Kidney (tissue), 14 donors: ENCODE measurements around the gene TAMM41. TPM values are rescaled to one million over a fixed set of nuclear protein-coding genes. Genes with fewer than 3 reads are reported as not detected.
A peak's percentile ranks its signal among the peaks of the same experiment; 100 is the strongest.

ENCODE experiments used
- DNase-seq, 5 donors: peaks; one replicate each; pipeline ENCODE4 v3.0.0-alpha.2; 2013 to 2020
- FAIRE-seq: peaks from 2 replicates; lab custom pipeline; 2012; peaks lifted over from hg19 to GRCh38; lab: Jason Lieb, UNC
- H3K27ac ChIP-seq, 2 donors: one replicate each; pipeline ENCODE4 v1.7.0; 2013; ENCODE audit warnings: low read depth in 2 of 2, low read length in 2 of 2, inconsistent platforms in 1 of 2
- H3K27me3 ChIP-seq: one replicate; pipeline ENCODE4 v1.7.1; 2013; ENCODE audit warnings: low read length, inconsistent platforms; ENCODE audit not compliant: control insufficient read depth, insufficient read depth
- H3K36me3 ChIP-seq, 3 donors: one replicate each; pipeline versions ENCODE4 v1.7.0 to v1.7.1; 2013; ENCODE audit warnings: low read length in 3 of 3, control low read depth in 1 of 3, inconsistent platforms in 1 of 3; ENCODE audit not compliant: insufficient read depth in 3 of 3, control insufficient read depth in 2 of 3
- H3K4me1 ChIP-seq, 3 donors: one replicate each; pipeline versions ENCODE4 v1.7.0 to v1.7.1; 2013; ENCODE audit warnings: low read length in 3 of 3, inconsistent platforms in 1 of 3, low read depth in 1 of 3; ENCODE audit not compliant: control insufficient read depth in 2 of 3, insufficient read depth in 2 of 3
- H3K4me3 ChIP-seq, 3 donors: one replicate each; pipeline versions ENCODE4 v1.7.0 to v1.8.1; 2013; ENCODE audit warnings: low read length in 3 of 3, control low read depth in 1 of 3, inconsistent platforms in 1 of 3
- H3K9ac ChIP-seq, 3 donors: one replicate each; pipeline versions ENCODE4 v1.7.0 to v1.7.1; 2013; ENCODE audit warnings: low read length in 3 of 3, control low read depth in 1 of 3, inconsistent platforms in 1 of 3
- H3K9me3 ChIP-seq, 3 donors: one replicate each; pipeline versions ENCODE4 v1.7.0 to v1.7.1; 2013; ENCODE audit warnings: low read length in 3 of 3, control low read depth in 1 of 3, inconsistent platforms in 1 of 3; ENCODE audit not compliant: control insufficient read depth in 2 of 3, insufficient read depth in 1 of 3
- intact Hi-C: fragments of 100-400 bp; cut with DNase I; formaldehyde crosslinking; loops from one replicate; pipeline ENCODE4 v1.11.1; 2022
- polyA plus RNA-seq: library from polyadenylated mRNA; stranded (reverse); fragments of 350-450 nt; fragmentation: Illumina TruSeq; extraction: RNeasy Lipid Tissue Mini Kit (QIAGEN cat#74804); gene quantifications from one replicate; pipeline ENCODE4 v1.2.3, GENCODE V29; 2014; ENCODE audit warnings: low read depth, low replicate concordance; ENCODE audit not compliant: insufficient read depth
- total RNA-seq: library from RNA; stranded (reverse); fragmentation: NEBNext Ultra II Directional; extraction: Animal tissue kit (Norgen Biotek cat#: 25700); gene quantifications from one replicate; pipeline ENCODE4 v1.2.1, GENCODE V29; 2021
- TF ChIP-seq, protein P1 (sequence below): IDR thresholded peaks from 3 replicates; pipeline ENCODE4 v1.5.1; 2012; ENCODE audit warnings: mild to moderate bottlenecking, moderate library complexity, borderline replicate concordance; ENCODE audit not compliant: insufficient read depth; ENCODE audit errors: extremely low read depth
- donor health status: control.
- donor health status: control.
- donor health status: control.
- donor health status: control.
- donor health status: control.
- donor health status: DM: yes; HTN: yes; CAD: no.
- donor health status: Normal renal cell carcinoma (clear cell type).

TAMM41 gene
- total and polyA plus RNA-seq, 2 donors from 2014 or later = 10.3 to 19.4 TPM

GRCh38 chr3:11769704-11770476 lies 76.8 kb downstream of the TAMM41 start:
- intact Hi-C loops = no loop called here
- DNase-seq (peak in 1 of 5 donors; percentile 9), FAIRE-seq (no peak)
- Histone ChIP-seq H3K27me3 (no peaks in the 10 kb centered on the region), H3K36me3 (no peaks in the 10 kb centered on the region), H3K9me3 (no peaks in the 10 kb centered on the region), H3K4me1 (peaks cover 0 to 11% (median 6%) of the 10 kb centered on the region in 3 donors), H3K27ac (no peak overlapping the region), H3K9ac (no peak overlapping the region), H3K4me3 (peak overlapping the region in 2 of 3 donors; percentile 5 to 41)
- TF ChIP-seq, protein P1, sequence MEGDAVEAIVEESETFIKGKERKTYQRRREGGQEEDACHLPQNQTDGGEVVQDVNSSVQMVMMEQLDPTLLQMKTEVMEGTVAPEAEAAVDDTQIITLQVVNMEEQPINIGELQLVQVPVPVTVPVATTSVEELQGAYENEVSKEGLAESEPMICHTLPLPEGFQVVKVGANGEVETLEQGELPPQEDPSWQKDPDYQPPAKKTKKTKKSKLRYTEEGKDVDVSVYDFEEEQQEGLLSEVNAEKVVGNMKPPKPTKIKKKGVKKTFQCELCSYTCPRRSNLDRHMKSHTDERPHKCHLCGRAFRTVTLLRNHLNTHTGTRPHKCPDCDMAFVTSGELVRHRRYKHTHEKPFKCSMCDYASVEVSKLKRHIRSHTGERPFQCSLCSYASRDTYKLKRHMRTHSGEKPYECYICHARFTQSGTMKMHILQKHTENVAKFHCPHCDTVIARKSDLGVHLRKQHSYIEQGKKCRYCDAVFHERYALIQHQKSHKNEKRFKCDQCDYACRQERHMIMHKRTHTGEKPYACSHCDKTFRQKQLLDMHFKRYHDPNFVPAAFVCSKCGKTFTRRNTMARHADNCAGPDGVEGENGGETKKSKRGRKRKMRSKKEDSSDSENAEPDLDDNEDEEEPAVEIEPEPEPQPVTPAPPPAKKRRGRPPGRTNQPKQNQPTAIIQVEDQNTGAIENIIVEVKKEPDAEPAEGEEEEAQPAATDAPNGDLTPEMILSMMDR = no peak

- intact Hi-C loops = no loop called here
- H3K9ac ChIP-seq = no peak overlapping the region
- H3K27me3 ChIP-seq = no peaks in the 10 kb centered on the region
- no peaks in the 10 kb centered on the region for H3K36me3 ChIP-seq
- H3K9me3 ChIP-seq = no peaks in the 10 kb centered on the region
- H3K27ac ChIP-seq = no peak overlapping the region
- peaks cover 0 to 11% (median 6%) of the 10 kb centered on the region in 3 donors for H3K4me1 ChIP-seq
- DNase-seq (no peak), FAIRE-seq (no peak)
- TF ChIP-seq, protein P1 = no peak
- H3K4me3 ChIP-seq = no peak overlapping the region
These were observed 78.1 kb downstream of the TAMM41 start for GRCh38 chr3:11768604-11769003.

GRCh38 chr3:11764931-11765363 lies 81.7 kb downstream of the TAMM41 start:
- no peaks in the 10 kb centered on the region for H3K9me3 ChIP-seq
- DNase-seq = no peak
- no peak for FAIRE-seq
- H3K4me3 ChIP-seq = no peak overlapping the region
- H3K36me3 ChIP-seq = no peaks in the 10 kb centered on the region
- intact Hi-C loops = no loop called here
- peaks cover 0 to under 1% (median 0%) of the 10 kb centered on the region in 3 donors for H3K4me1 ChIP-seq
- TF ChIP-seq, protein P1 = no peak
- H3K27me3 ChIP-seq = no peaks in the 10 kb centered on the region
- H3K27ac ChIP-seq = no peak overlapping the region
- no peak overlapping the region for H3K9ac ChIP-seq
